Neural progenitor cell (in vitro differentiated cells): Measurements from ENCODE around the gene CKB.

Experiments used
- EZH2 ChIP-seq: fragments of 200-600 bp; sonication (generic); IDR thresholded peaks from 2 replicates; pipeline ENCODE4 v1.6.1; 2017; ENCODE audit warnings: antibody characterized with exemption, mild to moderate bottlenecking, moderate library complexity
- EZH2phosphoT487 ChIP-seq: fragments of 200-600 bp; sonication (generic); IDR thresholded peaks from 2 replicates; pipeline ENCODE4 v1.6.1; 2017; ENCODE audit warnings: antibody characterized with exemption
- TF ChIP-seq, protein P1 (sequence below): fragments of 200-600 bp; sonication (generic); IDR thresholded peaks from 2 replicates; pipeline ENCODE4 v1.5.1; 2017; ENCODE audit warnings: antibody characterized with exemption, mild to moderate bottlenecking

DNA sequence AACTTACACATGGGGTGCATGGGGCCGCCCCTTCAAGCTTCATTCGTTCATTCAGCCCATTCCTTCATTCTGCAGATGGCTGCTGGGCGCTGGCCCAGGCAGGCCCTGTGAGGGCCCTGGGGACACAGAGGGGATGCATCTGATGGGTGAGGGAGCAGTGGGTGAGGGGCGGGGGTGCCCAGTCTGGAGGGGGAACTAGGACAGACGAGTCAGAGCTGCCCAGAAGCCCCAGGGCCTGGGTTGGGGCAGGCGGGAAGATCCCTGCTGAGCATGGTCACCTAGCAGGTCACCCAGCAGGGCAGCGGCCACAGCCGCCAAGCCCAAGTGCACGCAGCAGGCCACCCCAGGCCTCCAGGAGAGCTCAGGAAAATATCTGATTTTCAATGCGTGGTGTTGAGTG, 20.5 kb upstream of the CKB start:
- TF ChIP-seq, protein P1, sequence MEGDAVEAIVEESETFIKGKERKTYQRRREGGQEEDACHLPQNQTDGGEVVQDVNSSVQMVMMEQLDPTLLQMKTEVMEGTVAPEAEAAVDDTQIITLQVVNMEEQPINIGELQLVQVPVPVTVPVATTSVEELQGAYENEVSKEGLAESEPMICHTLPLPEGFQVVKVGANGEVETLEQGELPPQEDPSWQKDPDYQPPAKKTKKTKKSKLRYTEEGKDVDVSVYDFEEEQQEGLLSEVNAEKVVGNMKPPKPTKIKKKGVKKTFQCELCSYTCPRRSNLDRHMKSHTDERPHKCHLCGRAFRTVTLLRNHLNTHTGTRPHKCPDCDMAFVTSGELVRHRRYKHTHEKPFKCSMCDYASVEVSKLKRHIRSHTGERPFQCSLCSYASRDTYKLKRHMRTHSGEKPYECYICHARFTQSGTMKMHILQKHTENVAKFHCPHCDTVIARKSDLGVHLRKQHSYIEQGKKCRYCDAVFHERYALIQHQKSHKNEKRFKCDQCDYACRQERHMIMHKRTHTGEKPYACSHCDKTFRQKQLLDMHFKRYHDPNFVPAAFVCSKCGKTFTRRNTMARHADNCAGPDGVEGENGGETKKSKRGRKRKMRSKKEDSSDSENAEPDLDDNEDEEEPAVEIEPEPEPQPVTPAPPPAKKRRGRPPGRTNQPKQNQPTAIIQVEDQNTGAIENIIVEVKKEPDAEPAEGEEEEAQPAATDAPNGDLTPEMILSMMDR = no peak
- TF ChIP-seq EZH2 (no peak), EZH2phosphoT487 (no peak)
